HTERT RPE-1 (cell line): ENCODE data around the gene SIGMAR1.

Experiments
- in situ Hi-C: fragments of 300-500 bp; cut with MboI; formaldehyde crosslinking; loops from 4 replicates; pipeline ENCODE4 v1.14.3; 2020; ENCODE audit warnings: low sequenced_read_pairs

The SIGMAR1 gene

DNA sequence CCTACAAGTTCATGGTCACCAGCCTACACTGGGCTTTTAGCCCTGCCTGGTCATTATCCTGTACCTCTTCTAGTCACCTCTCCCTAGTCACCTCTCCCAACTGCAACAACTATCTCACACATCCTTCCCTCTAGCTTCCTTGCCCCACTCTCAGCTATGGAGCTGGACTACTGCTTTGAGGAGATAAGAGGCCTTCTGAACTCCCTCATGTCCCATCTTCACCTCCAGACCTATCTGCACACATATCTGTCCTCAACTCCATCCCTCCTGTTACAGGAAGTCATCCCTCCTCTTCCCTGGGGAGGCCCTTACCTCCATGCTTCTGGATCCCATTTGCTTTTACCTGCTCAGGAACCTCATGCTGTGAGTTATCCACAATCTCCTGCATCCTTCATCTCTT, 31.4 kb downstream of the SIGMAR1 start:
- in situ Hi-C loops, result no loop called here

DNA sequence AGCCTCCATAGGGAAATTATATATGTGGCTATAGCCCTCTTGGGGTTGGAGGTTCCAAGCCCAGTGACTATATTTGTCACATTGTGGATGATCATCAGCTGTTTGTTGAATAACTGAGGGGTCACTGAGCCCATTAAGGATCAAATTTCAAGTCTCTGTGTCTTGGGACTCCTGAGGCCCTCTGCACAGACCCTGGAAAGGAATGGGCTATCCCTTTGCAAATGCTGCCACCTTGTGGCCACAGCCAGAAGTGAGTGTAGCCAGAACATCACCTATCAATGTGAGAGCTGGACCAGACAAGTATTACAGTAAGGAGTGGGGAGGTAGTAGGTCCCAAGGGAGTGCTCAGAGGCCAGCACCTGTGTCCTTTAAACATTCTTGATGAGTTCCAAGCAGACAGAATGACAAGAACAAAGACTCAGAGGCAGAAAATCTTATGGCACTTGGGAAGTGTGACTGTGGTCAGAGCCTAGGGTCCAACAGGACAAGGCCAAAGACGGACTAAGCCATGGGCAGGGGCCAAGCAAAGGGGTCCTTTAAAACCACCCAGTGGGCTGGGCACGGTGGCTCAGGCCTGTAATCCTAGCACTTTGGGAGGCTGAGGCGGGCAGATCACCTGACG, 33.9 kb downstream of the SIGMAR1 start:
- in situ Hi-C loops, result no loop called here

DNA sequence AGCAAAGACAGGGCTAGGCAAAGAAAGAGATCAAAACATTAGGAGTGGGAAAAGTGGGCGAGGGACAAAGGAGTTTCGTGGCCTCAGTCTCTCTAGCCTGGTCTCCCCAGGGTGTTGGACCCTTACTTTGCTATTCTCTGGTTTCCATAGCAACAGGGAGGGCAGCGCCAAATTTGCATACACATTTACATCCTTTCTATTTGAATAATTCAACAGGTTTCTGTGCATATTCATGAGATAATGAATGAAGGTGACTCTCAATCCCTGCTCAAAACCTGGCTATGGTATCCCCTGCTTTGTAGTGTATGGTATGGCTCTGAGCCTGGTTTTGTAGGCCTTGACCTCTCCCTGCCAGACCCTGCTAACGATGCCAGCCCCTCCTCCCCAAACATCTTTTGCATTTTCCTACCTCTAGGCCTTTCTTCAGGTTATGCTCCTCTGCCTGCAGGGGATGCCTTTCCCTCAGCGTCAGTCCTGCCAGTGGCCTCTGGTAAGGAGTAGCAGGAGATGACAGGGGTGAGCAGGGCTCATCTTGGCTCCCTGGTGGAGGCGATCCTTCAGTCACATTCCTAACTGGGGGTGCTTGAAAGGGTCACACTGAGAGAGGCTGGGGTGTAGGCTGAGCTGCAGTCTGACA, 35.5 kb downstream of the SIGMAR1 start:
- in situ Hi-C loops, result no loop called here

DNA sequence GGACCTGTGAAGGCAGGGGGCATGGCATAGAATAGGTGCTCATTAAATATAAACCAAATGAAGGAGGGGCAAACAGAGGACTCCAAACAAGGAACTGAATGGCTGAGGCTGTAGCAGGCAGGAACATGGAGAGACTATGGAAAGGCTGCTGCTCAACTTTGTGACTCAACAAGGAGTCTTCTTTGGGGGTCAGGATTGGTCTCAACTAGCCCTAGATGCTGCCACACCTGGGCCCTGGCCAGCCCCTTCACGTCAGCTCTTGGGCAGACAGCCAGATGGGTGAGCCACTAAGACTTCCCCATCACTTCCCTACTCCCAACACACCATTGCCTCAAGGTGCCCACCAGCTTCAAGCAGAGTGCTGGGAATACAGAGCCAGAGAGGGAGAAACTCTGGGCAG, 36.7 kb downstream of the SIGMAR1 start:
- in situ Hi-C loops, result no loop called here

DNA sequence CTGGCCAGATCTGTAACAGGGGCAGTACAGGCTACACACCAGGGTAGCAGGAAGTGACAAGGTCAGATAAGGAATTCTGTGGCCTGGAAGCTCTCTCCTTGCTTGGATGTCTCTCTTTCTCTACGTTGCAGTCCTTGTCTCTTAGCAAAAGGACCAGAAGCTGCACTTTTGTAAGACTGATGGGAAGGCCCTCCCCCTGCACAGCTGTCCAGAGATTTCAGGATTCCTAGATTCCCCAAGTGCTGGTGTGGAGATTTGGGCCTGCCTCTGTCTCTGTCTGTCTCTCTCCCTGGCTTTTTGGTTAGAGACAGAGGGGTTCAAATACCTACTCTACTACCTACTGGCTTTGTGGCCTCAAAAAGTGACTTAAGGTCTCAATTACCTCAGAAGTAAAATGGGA, 38.0 kb downstream of the SIGMAR1 start:
- in situ Hi-C loops, result no loop called here

DNA sequence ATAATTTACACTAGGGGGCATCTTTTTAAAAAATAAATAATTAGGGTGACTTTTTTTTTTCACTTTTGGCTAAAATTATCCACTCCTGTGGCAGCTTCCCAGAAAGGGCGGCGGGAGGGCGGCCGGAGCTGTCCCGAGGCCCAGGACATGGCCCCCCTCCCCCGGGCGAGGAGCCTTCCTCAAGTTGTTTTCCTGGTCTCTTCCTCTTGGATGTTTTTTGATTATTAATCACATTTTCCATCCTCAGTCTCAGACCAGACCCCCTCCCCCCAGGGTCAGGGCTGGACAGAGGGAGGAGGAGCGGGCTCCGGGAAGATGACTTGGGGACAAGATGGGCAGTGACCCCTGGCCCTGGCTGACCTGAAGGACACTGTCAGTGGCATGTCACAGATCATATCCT, 43.4 kb downstream of the SIGMAR1 start:
- in situ Hi-C loops, result no loop called here

DNA sequence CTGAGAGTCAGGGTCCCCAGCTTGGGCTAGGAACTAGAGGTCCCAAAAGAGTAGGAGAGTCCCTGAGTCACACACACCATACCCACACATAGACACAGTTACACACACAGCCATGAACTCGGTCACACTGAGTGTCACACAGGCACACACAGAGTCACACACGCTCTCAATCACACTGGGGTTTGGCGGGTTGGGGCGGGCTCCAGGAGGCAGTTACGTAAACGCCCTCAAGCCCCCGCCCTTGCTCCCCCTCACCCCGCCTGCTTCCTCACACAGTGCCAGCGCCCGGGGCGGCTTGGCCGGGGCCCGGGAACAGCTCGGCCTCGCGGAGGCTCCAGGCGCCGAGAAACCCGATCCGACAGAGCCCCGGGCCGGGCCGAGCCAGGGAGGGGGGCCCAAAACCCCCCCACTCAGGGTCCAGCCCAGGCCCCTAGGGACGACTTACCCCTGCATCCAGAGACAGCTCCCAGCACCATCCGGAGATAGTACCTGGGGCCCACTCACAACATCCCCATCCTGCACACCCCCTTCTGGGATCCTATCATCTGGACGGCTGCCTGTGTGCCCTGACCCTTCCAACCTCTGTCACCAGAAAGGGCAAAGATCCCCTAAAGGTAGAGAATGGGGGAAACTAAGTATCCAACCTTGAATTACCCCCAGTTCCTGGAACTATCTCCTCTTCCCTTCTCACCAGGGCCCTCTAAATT, 44.5 kb downstream of the SIGMAR1 start:
- in situ Hi-C loops, result no loop called here

DNA sequence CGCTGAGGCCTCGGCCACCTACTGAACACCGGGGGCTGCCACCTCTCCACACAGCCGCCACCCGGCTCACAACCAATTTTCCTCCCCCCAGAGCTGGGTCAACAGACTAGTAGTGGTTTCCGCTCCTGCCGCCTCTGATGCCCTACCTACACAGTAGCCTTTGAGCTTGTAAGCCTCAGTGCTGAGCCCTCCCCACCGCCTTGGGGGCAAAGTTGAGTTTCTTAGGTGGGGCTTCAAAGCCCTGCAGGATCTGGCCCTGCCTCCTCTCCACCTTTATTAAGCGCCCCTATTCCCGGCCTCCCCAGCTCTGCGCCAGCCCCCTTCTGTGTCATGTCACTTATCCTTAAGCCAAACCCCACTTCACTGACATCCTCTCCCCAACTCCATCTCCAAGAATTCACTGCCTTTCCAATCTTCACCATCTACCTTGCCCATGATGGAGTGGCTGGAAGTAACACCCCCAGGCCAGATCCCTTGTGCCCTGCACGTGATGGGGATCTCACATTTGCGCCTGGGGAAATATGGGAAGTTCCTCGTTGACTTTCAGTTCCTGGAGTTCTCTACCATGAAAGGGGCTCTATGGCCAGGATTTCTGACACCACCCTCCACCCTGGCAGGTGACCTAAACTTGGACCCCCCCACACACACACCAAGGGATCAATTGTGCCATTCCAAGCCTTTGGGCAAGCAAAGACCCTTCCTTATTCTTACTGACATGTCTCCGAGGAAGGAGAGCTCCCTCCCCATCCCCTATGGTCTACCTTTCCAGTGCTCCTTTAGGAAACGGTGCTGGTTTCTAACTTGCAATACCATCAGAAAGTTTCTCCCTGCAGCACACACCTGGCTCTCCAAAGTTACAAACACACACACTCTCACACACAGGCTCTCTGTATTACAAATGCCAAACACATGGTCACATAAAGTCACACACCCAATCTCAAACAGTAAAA, 45.4 kb downstream of the SIGMAR1 start:
- in situ Hi-C loops, result no loop called here

DNA sequence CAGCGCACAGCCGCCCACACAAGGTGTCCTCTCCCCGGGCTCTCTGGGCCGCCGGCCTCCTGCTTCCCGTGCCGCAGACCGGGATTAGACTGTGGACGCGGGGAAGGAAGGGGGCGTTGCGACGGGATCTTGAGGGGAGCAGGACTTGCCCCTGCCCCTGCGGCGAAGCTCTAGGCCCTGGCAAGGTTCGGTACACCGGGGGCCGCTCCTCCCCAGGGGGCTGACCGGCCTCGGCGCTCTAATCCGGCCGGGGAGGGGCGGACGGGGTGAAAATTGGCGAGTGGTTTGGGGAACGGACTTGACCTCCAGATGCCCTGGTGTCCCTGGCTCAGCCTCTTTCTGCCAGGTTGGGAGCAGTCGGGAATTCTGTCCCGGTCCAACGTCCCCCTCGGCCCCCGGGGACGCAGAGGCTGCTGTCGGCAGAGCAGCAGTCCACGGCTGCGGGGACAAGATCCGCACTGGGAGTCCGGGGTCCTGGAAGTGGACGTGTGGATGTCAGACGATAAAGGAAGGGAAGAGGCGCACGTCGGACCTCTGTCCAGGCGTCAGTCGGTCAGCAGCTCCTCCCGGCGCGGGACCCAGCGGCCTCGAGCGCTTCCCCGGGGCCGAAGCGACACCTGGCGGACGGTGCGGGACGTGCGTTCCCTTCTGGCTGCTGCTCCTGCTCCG, 46.2 kb downstream of the SIGMAR1 start:
- in situ Hi-C loops, result no loop called here

DNA sequence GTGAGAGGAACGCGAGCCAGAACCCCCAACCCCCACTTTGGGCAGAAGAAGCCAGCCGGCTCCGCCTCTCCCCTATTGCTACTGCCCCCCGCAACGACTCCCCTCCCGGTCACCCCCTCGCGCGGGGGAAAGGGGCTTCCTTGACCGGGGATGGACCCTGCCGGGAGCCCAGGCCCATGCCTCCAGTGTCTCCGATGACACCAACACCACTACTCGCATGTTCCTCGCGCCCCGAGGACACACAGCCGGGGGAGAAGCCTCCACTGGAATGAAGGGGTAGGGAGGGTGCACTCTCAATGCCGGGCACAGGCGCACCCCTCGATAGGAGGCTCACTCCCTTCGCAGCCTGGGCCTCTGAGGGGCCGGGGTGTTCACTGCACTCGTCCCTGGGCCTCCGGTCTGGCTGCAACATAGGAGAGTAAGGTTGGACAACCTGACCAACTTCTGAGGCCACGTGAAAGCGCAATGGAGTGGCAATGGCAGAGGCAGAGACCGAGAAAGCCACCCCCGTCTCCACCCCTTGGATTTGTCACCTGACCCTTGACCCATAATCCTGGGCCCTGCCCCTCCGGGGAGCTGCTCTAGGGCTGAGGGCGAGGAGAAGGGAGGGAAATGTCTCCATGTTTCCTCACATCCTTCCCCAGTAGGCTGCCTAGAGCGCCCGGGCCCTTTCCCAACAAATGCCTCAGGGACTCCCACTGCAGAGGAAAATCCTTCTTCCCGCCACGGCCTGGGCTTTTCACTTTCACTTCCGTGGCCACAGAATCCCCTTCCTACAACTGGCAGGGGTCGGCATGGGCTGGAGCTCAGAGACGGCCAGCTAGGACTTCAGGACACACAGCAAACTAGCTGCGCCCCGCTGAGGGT, 47.0 kb downstream of the SIGMAR1 start:
- in situ Hi-C loops, result no loop called here

DNA sequence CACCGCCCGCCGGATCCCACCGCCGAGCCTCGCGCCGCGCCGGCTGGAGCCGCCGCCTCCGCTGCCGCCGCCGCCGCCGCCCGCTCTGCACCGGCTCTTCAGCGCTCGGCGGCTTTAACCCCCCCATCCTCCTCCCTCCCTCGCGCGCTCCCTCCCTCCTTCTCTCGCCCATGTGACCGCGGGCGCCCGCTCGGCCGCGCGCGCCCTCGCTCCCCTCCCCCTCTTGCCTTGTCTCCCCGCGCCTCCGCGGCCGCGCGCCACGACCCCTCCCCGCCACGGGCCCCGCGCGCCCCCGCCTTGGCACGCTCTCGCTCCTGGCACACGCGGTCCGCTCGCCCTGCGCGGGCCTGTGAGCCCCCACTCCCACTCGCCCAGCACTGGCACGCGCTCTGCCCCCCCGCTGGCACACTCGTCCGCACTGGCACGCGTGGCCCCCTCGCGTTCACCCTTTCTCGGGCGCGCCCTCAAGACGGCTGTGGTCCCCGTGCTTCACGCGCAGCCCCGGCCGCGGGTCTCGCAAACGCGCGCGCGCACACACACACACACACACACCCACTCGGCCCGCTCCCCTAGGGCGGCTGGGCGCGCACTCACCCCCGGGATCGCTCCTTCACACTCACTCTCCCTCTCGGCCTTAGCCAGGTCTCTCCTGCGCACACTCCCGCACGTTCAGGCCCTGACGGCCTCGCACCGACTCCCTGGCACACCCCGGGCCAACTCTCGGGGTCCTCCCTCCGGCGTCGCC, 47.8 kb downstream of the SIGMAR1 start, which contains the start of gene CNTFR:
CNTFR (minus strand) TSS at position 89 of the 745 bp plus-strand sequence. CDS start 20,743 bp downstream, outside the sequence.
- in situ Hi-C loops, result no loop called here

DNA sequence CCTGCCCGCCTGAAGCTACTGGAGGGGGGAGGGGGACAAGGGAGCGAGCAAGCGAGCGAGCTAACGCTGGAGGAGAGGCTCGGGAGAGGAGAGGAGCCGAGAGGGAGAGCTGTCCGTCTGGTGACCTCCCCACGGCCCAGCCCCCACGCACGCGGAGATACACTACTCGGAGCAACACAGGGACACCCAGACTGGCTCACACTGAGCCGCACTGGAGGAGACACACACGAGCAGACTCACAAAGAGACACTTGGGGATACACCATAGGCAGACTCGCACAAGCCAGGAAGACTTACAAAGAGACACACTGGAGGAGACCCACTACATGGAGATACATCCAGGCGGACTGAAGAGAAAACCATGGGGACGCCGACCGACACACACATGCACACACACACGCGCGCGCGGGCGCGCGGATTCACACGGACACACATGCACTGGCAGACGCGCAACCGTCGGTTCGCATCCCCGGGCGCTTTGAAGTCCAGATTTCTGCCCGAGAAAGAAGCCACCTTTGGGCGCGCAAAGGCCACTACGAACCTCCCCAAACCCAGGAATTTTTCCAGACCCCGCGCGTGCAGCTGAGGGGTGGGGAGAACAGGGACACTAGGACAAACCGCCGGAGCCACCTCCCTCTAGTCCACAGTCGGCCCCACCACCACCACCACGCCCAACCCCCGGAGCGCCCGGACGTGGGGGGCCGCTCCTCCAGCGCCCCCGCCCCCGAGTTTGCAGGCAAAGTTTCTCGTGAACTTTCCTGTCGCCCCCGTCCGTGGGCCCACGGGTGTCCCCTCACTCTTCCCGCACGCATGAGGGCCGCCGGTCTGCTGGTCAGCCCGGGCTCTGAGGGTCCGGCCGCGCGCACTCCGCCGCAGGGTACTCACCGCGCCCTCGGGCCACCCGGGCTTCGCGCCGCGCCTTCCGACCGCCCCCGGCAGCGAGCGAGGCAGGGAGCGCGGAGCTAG, 48.6 kb downstream of the SIGMAR1 start:
- in situ Hi-C loops, result no loop called here

DNA sequence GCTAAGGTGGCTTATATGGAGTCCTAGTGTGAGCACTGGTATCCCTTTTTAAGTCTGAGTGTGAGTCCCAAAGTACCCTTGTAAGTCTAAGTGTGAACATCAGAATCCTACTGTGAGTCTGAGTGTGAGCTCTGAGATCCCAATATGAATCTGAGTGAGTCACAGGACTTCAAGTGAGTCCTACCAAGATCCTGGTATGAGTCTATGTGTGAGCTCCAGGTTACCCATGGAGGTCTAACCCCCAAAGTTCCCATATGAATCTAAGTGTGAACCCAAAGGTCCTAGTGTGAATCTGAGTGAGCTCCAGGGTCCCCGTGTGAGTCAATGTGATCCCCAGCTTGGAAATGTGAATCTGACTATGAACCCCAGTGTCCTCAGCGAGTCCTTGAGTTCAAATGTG, 50.3 kb downstream of the SIGMAR1 start:
- in situ Hi-C loops, result no loop called here

DNA sequence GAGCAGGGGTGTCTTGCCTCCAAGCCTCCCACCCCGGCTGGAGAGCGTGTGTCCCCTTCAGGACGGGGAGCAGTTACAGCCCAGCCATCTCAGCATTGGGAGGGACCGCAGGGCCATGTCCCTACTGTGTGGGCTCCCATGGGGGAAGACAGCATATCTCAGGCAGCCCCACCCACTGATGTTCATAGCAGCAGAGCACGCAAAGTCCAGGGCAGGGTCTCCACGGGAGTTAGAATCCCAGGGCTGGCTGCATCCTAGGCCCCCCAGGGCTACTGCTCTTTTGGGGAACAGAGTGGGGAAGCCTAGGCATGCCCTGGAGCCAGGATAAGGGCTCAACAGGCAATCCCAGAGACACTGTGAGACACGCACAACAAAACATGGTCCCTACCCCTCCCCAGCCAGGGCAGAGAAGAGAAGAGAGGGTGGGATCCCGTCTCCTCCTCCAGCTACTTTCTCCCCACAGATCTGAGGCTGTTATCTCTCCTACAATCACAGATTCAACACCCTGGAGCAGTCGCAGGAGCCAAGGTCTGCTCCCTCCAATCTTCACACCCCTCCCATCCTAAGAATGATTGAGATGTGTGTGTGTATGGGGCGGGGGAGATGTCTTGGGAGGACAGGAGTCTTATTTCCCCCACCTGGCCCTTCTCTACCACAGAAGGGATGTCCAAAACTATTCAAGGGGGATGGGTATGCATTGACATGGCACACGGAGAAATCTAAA, 51.5 kb downstream of the SIGMAR1 start:
- in situ Hi-C loops, result no loop called here

DNA sequence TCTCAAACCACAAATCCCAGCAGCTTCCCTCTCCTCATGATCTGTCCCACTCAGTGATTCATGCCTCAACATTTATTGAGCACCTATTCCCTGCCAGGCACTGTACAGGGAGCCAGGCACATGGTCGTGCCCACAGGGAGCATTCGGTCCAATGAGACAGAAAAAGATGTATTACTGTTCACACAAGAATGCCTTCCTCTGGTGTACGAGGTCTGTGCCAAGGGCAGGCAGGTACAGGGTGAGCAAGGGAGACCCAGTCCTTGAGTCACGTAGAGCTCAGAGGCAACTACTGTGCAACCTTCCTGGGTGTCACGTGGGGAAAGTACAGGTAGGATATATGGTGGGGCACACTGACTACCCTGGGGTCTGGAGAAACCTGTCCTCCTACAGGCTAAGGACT, 52.6 kb downstream of the SIGMAR1 start:
- in situ Hi-C loops, result no loop called here
